ENCODE results near the gene SIRT7.

The SIRT7 gene

DNA sequence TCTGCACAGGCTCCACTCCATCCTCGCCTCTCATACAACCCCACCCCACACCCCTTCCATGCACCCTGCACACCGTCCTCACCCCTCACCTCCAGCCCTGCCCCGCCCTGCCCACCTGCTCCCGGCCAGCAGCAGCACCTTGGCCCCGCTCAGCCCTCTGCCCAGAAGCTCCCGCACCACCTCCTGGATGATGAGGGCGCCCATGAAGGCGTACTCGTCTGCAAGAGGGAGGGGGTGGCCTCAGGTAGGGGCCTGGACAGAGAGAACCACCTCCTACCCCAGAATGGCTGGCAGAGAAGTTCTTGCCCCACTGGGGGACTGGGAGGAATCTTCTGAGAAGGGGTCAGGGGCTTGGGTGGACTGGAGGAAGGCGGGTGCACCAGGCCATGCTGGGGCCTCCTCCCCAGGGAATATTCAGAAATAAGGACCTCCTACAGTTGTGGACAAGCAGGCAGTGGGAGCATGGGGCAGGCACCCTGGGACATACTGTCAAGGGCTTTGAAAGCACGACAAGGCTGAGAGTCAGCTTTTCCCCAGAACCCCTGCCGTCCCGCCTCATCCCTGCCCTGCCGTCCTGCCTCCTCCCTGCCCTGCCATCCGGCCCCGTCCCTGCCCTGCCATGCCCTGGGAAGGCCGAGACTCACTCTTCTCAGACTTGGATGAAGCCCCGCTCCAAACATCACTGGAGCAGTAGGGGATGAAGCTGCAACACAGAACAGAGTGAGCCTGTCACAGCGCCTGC is 39.9 kb upstream of the SIRT7 start:
- TF ChIP-seq, protein P1, sequence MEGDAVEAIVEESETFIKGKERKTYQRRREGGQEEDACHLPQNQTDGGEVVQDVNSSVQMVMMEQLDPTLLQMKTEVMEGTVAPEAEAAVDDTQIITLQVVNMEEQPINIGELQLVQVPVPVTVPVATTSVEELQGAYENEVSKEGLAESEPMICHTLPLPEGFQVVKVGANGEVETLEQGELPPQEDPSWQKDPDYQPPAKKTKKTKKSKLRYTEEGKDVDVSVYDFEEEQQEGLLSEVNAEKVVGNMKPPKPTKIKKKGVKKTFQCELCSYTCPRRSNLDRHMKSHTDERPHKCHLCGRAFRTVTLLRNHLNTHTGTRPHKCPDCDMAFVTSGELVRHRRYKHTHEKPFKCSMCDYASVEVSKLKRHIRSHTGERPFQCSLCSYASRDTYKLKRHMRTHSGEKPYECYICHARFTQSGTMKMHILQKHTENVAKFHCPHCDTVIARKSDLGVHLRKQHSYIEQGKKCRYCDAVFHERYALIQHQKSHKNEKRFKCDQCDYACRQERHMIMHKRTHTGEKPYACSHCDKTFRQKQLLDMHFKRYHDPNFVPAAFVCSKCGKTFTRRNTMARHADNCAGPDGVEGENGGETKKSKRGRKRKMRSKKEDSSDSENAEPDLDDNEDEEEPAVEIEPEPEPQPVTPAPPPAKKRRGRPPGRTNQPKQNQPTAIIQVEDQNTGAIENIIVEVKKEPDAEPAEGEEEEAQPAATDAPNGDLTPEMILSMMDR (IDR thresholded peaks at IDR 0.05; ENCODE audit: low read depth, low read length, missing control alignments) = no peak
- DNase-seq (ENCODE audit: low read depth) = no peak
- H3K4me3 ChIP-seq (ENCODE audit: low read depth, low read length) = no peak overlapping the region

DNA sequence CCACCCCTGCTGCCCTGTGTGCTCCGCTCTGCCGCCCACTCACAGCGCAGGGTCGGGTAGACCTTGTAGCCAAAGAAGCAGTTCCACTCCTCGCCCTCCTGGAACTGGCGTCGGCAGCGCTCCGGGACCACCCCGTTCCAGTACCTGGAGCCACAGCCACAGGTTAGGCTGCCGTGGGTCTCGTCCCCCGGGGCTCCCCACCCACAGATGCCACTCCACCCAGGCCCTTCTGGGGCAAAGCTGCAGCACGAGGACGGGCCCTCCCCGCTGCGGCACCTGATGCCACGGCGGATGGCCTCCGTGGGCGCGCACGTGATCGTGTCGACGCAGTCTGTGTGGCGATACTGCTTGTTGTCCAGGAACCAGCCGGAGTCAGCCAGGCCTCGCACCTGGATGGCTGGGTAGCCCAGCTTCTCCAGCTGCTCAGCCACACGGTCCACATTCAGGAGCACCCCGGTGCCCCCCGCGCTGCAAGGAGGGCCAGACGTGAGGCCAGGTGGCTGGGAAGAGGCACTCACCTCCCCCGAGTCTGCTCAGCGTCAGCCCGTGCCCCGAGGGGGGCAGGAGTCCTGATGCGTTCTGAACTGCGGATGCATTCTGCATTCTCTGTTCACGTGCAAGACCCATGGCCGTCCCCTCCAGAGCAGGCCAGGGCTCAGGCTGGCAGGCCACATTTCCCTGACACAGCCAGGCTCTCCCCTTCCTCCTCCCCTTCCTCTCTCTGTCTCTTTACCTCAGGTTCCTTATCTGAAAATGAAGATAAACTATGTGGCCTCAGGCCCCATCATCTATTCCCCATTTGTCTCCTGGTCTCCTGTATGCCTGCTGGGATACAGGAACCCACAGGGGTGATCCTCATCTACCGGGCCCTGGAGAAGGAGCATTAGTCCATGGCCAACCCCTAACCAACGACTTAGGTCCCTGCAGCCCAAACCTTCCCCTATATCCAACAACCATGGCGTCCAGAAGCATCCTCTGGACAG is 38.9 kb upstream of the SIRT7 start:
- TF ChIP-seq, protein P1 (IDR thresholded peaks at IDR 0.05; ENCODE audit: low read depth, low read length, missing control alignments) = no peak
- H3K4me3 ChIP-seq (ENCODE audit: low read depth, low read length) = no peak overlapping the region
- no peak for DNase-seq (ENCODE audit: low read depth)

DNA sequence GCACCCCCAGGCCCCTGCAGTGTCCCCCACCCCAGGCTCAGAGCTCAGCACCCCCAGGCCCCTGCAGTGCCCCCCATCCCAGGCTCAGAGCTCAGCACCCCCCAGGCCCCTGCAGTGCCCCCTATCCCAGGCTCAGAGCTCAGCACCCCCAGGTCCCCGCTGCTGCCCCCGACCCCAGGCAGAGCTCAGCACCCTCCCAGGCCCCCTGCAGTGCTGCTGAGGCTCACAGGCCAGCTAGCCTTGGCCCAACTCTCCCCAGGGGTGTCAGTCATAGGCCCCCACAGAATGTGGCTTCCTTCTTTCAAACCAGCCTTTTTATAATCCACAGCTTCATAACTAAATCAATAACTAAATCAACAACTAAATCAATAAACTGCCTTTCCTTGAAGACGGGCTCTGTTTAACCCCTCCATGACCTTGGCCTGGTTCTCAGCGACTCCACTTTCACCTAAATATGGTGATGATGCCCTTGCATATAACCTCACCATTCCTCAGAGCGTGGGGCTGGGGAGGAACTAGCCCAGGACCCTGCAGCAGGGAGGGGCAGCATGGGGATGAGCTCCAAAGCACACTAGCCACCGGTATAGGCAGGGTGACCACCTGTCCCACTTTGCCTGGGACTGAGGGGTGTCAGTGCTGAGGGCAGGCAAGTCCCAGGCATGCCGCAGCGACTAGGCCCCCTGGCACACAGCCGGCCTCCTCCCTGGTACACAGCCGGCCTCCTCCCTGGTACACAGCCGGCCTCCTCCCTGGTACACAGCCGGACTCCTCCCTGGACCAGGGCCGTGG is 38.0 kb upstream of the SIRT7 start:
- no peak for DNase-seq (ENCODE audit: low read depth)
- TF ChIP-seq, protein P1 (IDR thresholded peaks at IDR 0.05; ENCODE audit: low read depth, low read length, missing control alignments) = no peak
- H3K4me3 ChIP-seq (ENCODE audit: low read depth, low read length) = no peak overlapping the region

DNA sequence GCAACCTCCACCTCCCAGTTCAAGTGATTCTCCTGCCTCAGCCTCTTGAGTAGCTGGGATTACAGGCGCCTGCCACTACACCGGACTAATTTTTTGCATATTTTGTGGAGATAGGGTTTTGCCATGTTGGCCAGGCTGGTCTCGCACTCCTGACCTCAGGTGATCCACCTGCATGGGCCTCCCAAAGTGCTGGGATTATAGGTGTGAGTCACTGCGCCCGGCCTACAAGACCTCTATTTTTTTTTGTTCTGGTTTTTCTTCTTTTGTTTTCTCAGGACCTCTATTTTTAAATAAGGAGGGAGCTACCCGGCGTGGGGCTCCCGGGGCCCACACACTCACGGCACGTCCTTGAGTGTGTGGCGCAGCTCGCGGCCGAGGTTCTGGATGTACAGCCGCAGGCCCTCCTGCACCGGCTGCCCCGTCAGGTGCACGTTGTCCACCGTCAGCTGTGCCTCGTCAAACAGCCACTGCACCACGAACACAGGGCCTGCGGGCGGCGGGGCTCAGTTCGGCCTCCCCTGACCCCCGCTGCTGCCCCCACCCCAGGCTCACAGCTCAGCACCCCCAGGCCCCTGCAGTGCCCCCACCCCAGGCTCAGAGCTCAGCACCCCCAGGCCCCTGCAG is 37.2 kb upstream of the SIRT7 start:
- TF ChIP-seq, protein P1 (IDR thresholded peaks at IDR 0.05; ENCODE audit: low read depth, low read length, missing control alignments) = no peak
- no peak overlapping the region for H3K4me3 ChIP-seq (ENCODE audit: low read depth, low read length)
- no peak for DNase-seq (ENCODE audit: low read depth)

DNA sequence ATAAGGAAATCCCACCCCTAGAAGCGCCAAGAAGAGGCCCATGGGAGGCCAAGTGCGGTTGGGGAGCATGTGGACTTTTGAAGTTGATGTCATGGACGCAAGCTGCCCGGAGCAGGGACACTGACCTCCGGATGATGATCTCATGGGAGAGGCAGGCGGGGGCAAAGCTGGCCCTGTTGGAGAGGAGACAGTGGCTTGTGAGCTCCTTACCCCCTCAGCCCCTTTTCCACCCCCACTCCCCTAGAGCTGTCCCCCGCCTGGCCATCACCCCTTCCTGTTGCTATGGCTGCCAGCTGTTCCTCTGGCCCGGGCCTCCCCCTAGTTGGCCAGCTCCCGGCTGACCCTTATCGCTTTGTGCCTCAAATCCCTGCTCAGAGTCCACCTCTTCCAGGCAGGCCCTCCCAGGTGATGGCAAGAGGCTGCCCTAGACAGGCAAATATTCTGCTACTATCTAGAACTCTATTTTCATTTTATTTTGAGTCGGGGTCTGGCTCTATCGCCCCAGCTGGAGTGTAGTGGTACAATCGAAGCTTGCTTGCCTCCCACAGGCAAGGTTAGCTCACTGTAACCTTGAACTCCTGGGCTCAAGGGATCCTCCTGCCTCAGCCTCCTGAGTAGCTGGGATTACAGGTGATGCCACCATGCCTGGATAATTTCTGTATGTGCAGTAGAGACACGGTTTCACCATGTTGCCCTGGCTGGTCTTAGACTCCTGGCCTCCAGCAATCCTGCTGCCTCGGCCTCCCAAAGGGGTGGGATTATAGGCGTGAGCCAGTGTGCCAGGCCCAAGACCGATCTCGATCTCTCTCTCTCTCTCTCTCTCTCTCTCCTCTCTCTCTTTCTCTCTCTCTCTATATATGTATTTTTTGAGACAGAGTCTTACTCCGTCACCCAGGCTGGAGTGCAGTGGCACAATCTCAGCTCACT is 36.4 kb upstream of the SIRT7 start:
- H3K4me3 ChIP-seq (ENCODE audit: low read depth, low read length) = no peak overlapping the region
- DNase-seq (ENCODE audit: low read depth) = no peak
- TF ChIP-seq, protein P1 (IDR thresholded peaks at IDR 0.05; ENCODE audit: low read depth, low read length, missing control alignments) = no peak

Data from GM12864 (cell line).